GM21723 (cell line): ENCODE data around the gene TGFBR3.

Source experiments
- ATAC-seq: cut with Tn5 transposase; IDR thresholded peaks from one replicate; pipeline ENCODE4 v1.9.1; 2021; ENCODE audit warnings: mild to moderate bottlenecking, moderate library complexity; ENCODE audit not compliant: unreplicated experiment

TGFBR3 gene

DNA sequence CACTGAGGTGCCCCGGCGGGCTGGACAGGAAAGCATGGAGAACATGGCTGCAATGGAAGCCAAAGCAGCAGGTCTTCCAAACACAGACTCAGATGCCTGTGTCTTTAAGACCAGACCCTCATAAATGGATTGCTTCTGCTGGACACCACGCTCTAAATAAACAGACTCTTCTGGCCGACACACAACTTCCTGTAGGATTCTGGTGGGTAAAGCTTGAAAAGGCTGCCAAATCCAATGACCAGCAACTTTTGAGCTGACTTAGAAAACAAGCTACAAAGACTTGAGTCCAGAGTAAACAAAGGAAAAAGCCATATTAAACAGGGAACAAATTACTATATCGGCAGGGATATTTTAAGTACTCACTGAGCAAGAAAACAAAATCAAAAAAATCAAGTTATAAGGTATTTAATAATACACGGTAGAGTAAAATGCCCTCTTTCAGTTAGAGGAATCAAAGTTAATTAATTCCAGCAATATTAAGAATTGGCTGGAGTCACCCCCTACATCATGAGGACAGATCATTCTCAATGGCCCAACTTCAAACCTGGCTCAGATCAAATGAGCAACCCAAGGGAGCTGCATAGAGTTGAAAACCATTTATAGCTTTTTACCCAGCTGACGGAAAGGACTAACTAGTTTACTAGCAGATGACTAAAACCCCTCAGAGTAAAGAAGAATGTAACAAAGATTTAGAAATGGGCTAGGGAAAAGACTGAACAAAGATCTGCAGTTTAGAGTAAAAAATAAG, 102.4 kb downstream of the TGFBR3 start:
- no peak for ATAC-seq

DNA sequence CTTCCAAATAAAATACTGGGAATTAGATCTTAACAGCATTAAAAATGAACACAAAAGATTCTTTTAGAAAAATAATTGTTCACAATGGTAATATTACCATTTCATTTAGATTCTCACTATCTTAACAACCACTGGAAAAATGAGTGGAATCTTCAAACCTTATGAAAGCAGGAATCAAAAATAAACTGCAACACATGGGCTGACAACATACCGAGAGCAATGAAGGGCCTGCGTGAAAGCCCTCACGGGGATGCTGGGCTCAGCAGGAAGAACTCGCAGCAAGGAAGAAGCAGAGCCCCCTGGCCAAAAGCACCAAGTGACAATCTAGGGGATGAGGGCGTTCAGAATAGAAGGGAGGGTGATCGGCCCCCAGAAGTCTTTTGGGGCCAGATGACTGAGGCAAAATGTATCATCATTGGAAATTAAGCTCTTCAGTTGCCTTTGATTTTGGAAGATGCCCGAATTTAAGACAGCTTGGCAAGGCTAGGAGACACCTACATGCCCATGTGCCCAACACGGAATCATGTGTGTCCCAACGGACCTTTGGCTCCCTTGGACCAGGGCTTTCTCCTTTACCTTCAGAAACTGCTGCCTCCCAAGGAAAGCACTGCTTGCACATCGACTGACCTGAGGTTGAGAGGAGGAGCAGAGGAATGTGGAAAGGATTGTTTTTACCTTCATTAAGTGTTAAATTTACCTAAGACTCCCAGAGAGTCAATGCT, 103.9 kb downstream of the TGFBR3 start:
- no peak for ATAC-seq

DNA sequence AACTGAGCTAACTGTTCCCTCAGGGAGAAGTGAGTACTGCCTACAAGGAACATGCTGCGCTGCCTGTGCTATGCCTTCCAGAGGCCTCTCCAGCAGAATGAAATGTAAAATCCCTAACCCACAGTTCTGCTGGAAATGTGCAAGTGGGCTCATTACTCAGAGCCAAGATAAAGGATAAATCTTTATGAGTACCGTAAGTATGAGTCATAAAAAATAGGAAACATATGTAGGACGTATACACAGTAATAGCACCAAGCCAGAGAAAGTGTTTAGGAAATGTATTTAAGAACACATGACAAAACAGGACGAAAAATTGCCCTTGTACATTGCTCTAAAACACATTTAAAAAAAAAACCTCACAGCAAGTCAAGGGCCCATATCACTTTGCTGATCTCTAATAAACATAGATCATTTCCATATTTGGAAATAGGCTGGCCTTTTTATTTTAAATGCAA, 104.6 kb downstream of the TGFBR3 start:
- ATAC-seq: no peak

DNA sequence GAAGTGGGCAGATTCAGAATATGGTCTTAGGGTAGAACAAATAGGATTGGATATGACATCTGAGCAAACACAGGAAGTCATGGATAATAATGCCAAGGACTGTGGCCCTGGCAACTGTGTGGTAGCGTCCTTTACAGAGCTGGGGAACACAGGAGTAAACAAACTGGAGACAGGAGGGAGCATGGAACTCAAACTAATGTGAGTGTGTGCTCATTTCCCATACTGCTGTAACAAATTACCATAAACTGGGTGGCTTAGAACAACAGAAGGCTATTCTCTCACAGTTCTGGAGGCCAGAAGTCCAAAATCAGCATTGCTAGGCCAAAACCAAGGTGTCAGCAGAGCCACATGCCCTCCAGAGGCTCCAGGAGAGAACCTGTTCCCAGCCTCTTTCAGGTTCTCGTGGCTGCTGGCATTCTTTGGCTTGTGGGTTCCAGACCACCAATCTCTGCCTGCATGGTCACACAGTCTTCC, 106.4 kb downstream of the TGFBR3 start:
- no peak for ATAC-seq

DNA sequence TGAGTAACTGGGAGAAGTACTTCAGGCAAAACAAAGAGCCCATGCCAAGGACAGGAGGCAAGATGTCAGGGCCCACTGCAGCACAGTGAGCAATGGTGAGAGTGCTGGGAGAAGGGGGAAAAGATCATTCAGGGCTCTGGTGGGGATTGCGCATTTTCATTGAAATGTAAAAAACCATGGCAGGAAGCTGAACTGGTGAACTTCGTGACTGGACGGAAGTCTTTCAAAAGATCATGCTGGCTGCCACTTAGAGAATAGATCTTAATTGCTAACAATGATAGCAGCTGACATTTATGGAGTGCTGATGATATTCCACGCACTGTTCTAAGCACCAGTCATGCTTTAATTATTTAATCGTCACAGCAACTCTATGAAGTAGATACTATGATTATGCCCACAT, 107.0 kb downstream of the TGFBR3 start:
- ATAC-seq: no peak

DNA sequence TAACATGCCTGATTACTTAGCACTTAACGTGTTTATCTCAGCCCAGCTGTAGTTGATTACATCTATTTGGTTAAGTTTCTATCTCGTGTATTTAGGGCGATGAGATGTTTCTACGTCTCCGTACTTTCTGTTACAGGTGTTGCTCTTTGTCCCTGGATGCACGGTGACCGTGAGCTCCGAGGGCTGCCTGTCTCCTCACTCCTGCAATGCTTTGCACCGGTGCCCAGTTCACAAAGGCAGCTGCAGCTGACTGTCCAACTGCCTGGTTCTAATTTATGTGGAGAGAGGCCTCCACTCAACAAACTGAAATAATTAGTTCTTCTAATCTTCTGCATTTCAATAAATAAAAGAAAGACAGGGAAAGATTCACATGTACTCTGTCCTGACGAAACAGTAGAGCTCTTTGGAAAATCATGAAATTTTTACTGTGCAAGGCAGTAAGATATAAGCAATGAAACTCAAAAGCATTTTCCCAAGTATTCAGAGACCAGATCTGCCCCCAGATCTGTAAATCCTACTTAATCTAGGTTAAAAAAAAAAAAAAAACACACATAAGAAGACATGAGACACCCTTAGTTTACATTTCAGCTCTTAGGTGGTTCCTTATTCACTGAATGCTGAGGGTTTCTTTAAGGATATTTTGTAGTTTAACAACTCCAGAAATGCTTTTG, 108.2 kb downstream of the TGFBR3 start:
- ATAC-seq: no peak

DNA sequence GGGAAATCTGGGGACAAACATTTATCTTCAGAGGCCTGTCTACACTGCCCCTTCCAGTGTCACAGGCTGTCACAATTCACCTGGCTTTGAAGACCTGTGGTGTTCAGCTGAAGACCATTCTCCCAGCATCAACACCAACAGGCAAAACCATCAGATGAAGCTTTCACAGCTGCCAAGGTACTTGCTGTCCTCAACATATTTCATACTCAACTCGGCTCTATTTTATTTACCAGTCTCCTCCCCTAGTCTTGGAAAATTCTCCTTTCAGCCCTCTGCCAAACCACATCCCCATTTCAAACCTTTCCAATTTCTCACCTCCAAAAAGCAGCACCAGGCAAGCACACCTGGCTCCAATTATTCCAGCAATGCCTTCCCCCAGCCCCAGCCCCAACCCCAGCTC, 108.8 kb downstream of the TGFBR3 start:
- no peak for ATAC-seq

DNA sequence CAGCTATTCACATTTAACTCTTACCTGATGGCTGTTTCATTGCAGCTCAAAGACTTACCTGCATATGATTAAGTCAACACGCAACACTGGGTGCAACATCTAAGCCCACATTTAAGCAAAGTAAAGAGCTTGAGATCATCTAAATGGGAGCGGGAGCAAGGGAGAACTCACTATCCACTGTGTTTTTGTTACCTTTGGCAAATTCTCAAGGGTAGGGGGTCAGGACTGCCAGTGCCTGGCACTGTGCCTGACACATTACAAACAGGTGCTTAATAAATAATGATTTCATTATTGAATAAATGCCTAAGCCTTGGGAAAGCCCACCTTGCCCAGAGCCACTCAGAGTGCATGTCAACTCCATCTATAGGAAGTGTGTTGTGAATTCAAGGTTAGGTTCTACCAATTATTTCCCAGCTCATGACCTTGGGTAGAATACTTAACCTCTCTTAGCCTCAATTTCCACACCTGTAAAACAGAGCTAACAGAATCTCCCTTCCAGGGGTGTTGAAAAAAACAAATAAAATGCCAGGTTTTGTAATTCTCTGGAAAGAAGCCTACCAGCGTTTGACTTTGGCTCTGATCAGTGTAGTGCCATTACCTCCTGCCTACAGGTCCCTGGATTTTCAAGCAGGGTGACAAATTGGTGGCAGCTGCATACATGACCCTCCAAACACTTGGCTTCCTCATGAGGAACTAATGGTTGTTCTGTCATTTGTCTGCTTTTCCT, 109.7 kb downstream of the TGFBR3 start:
- ATAC-seq: no peak

DNA sequence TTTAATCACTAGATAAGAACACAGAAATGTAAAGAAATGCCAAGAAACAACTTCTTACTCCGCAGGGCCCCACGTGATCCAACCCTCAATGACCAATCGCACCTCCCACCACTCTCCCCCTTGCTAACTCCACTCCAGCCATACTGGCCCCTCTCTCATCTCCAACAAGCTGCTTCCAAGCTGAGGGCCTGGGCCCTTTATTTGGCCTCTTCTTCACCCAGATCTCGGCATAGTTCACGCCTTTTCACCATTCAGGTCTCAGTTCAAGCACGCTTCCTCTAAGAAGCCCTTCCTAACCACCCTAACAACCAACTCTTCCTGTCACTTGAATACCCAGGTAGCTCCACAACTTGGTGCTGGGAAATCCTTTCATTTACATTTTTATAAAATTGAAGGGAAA, 110.7 kb downstream of the TGFBR3 start:
- no peak for ATAC-seq

DNA sequence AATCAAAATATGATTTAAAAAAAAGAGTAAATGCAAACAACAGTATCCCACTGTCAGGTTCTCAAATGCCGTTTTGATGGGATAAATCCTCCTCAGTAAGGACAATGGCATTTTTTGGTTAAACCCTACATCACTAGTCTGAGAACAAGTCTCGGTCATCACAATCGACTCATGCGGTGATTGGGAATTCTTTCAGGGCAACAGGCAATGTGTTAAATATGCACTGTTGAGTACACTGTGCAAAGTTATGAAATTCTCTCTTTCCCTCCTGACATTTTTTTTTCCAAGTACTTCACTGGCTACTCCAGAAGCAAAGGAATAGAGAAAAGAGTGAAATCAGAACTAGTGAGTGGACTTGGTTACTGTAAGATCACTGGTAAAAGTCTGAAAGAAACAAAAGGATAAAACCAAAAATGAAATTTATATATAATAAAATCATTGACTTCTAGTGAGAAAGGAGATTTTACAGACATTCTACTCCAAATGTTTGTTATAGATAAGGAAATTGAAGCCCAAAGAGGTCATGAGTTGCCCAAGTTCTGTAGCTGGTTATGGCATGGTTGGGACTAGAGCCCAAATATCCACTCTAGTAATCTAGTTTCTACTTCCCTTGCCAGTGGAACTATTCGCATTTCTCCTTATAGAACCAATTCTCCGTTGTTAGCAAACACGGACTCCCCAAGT, 111.3 kb downstream of the TGFBR3 start:
- ATAC-seq: no peak

DNA sequence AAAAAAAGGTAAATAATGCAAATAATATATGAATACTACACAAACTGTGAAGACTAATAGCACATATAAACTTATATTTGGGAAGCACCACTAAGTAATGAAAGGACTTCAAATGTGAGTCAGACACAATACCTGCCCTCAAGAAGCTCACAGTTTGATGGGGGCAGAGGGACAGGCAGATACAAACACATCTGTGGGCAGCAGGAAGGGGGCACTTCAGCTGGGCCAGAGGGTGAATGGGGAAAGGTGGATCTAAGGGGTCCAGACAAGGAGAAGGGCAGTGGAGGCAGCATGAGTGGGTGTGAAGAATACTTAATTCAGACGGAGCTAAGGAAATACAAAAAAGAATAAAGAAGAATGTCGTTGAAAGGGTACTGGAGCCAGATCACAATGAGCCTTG, 114.2 kb downstream of the TGFBR3 start:
- no peak for ATAC-seq

DNA sequence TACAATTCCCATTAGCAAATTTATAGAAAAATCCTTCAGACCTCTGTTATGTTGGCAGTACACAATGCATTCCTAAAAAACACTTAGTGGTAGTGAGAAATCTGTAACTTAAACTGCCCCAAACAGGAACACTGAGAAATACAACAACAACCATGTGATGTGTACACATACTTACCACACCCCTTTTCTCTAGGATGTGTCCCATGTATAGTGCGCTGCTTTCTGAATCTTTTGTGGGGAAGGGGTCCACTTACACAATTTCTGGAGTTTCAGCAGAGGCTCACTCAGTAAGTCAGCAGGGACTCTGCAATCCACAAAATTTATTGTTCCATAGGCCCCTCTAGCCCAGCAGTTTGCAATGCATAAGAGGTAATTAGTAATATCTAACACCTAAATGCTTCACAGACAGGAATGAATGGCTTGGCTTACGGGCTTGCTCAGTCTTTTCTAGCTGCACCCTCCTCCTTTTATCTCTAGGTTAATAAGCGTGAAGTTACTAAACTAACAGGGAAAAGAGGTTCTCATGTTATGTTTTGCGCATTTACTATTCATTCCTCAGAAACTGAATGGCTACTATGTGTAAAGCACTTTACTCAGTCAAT, 115.2 kb downstream of the TGFBR3 start:
- no peak for ATAC-seq

DNA sequence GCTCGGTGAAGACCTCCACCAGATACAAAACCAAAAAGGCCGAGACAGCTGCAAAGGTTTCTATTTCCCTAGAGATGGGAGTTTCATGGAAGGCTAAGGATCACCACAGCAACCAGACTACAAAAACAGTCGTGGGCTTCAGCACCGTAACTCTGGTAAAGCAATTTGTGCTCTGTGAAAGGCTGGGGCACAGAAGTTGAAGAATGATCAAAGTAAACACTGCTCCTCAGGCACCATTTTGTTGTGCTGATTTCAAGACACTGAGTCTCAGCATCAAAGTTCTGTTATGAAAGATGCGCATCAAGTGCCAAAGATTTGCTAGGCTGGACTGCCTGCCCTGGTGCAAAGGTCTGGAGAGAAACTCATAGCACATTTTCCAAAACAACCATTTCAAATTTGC, 116.2 kb downstream of the TGFBR3 start:
- ATAC-seq: no peak

DNA sequence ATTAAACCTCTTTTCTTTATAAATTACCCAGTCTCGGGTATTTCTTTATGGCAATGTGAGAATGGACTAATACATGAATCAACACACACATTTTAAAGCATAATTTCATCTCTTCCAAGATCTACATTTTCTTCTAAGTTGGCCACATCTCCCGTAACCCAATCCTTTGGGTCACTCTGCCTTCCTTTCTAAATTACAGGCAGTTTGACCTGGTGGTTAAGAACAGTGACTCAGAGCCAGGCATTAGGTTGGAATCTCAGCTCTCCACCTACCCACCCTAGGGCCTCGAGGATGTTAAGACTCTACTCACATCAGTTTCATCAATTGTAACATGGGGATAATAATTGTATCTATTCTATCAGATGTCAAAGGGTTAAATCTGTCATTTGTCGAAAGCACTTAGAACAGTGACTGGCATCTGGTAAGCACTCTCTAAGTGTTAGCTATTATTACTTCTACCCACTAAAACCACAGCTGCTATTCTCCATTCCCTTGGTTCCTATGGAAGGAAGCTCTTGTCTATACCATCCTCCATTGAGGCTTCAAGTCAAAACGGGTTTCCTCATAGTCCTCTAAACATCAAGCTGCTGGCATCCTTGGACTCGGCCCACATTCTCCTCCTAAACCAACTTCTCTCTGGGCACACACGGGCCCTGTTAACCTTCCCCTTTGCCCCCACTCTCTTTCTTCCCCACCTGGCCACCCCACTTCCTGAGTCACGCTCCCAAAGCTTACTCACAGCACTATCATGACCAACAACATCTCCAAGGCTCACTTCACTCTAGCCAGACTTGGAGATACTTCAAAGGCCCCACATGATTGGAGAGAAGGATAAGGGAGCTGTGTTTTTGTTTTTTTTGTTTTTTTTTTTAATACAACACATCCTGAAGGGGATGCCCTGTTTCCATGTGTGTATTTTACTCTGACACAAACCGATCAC, 116.9 kb downstream of the TGFBR3 start:
- no peak for ATAC-seq

DNA sequence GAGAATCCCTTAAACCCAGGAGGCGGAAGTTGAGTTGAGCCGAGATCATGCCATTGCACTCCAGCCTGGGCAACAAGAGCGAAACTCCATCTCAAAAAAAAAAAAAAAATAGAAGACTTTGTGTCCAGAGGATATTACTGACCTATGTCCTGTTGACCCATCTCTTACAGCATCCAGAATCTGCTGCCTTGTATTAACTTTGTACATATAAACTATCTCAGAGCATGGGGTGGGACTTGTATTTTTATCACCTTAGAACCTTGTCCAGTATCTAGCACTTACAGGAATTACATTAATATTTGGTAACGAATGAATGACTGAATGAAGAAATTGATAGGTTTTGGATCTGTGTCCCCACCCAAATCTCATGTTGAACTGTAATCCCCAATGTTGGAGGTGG, 117.8 kb downstream of the TGFBR3 start:
- no peak for ATAC-seq

DNA sequence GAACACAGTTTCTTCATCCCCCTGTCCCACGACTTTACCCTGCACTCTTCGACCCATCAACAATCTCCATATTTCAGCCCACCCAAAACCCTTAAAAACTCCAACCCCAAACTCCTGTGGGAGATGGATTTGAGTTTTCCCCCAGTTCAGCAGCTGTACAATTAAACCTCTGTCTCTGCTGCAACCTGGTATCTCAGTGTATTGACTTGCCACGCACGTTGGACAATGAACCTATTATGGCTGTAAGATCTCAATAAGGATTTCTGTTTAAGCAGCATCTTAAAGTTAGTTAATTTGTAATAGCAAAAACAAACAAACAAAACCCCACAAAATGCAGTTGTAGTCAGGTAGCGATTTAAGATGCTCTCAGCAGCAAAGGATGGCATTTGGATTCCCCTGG, 119.1 kb downstream of the TGFBR3 start:
- ATAC-seq: no peak

DNA sequence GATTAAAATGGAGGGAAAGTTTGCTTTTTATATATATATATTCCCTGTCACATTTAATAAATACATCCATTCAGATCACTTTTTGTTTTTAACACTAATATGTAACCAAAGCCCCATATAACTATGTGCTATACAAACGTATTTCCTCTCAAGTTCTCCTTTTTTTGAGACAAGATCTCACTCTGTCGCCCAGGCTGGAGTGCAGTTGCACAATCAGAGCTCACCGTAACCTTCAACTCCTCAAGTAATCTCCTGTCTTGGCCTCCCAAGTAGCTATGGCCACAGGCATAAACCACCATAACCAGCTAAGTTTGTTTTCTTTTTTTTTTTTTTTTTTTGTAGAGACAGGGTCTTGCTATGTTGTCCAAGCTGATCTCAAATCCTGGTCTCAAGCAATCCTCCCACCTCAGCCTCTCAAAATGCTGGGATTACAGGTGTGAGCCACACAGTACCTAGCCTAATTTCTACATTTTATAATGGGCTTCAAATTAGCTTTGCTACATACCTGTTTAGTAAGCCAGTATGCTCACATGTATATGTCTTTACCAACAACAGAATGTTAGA, 120.0 kb downstream of the TGFBR3 start:
- ATAC-seq: no peak

DNA sequence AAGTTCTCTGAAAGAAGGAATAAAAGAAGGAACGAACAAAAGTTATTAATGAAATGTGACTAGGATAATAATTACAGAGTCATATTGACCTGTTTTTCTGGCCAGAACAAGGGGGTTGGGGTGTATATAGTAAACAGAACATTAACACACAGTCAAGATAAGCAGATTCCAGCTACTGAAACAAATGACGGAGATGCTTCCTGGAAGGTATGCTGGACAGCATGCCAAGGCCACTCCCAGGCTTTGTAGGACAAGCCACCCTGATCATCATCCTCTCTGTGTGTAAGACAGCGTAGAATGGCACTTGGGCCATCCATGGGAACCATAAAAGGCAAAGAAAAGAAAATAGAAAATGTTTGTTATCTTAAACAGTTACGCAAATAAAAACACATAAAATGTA, 120.7 kb downstream of the TGFBR3 start:
- ATAC-seq: no peak
